ENCODE data around the gene SRMS.

DNA sequence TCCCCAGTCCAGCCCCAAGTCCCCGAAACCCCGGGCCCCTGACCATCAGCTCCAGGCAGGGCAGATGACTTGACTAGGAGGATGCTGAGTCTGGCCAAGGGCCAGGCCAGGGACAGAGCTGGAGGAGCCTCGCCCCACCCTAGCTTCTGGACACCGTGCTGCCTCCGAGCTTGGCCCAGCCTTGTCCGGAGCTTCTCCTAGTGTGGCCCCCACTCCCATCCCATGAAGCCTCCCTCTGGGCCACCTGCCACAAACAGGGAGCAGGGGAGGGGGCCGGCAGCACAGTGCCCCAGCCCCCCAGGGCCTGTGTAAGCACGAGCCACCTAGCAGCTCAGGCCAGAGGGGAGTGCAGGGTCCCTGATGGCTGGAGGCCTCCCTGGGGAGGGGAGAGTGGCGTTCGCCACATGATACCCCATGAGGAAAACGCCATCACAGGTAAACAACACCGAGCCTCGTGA lies 54.0 kb downstream of the SRMS start:
- TF ChIP-seq, protein P1, sequence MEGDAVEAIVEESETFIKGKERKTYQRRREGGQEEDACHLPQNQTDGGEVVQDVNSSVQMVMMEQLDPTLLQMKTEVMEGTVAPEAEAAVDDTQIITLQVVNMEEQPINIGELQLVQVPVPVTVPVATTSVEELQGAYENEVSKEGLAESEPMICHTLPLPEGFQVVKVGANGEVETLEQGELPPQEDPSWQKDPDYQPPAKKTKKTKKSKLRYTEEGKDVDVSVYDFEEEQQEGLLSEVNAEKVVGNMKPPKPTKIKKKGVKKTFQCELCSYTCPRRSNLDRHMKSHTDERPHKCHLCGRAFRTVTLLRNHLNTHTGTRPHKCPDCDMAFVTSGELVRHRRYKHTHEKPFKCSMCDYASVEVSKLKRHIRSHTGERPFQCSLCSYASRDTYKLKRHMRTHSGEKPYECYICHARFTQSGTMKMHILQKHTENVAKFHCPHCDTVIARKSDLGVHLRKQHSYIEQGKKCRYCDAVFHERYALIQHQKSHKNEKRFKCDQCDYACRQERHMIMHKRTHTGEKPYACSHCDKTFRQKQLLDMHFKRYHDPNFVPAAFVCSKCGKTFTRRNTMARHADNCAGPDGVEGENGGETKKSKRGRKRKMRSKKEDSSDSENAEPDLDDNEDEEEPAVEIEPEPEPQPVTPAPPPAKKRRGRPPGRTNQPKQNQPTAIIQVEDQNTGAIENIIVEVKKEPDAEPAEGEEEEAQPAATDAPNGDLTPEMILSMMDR (IDR thresholded peaks at IDR 0.05; ENCODE audit: extremely low read depth in 1 of 2, insufficient read depth in 1 of 2, low read depth in 1 of 2, low read length in 2 of 2): no peak
- TF ChIP-seq MYC (IDR thresholded peaks at IDR 0.05; ENCODE audit: low read depth, low read length) (no peak), POLR2AphosphoS5 (IDR thresholded peaks at IDR 0.05; ENCODE audit: insufficient read depth, low read depth, low read length) (no peak), EZH2 (IDR thresholded peaks at IDR 0.05; ENCODE audit: borderline replicate concordance, low read depth, low read length, severe bottlenecking) (no peak), POLR2A (IDR thresholded peaks at IDR 0.05; ENCODE audit: low read depth, low read length) (no peak), JUN (IDR thresholded peaks at IDR 0.05; ENCODE audit: borderline replicate concordance, insufficient read depth, insufficient read length, low read depth) (no peak)

Measured in endothelial cell of umbilical vein (primary cell).